Subcutaneous abdominal adipose tissue (tissue), 5 donors: ENCODE data around the gene MED26.
A peak's percentile ranks its signal among the peaks of the same experiment; 100 is the strongest.

Experiments used
- H3K27ac ChIP-seq: one replicate; pipeline ENCODE4 v1.7.0; 2013; ENCODE audit warnings: low read depth, mild to moderate bottlenecking, inconsistent platforms, low read length, moderate library complexity
- H3K27me3 ChIP-seq, 5 donors: one replicate each; pipeline ENCODE4 v1.7.0; 2013; ENCODE audit warnings: low read length in 5 of 5, inconsistent platforms in 1 of 5; ENCODE audit not compliant: control insufficient read depth in 5 of 5, insufficient read depth in 4 of 5
- H3K36me3 ChIP-seq, 5 donors: one replicate each; pipeline ENCODE4 v1.7.0; 2013; ENCODE audit warnings: low read length in 5 of 5; ENCODE audit not compliant: control insufficient read depth in 5 of 5, insufficient read depth in 5 of 5
- H3K4me1 ChIP-seq, 5 donors: one replicate each; pipeline ENCODE4 v1.7.0; 2013; ENCODE audit warnings: low read length in 5 of 5, mild to moderate bottlenecking in 3 of 5, moderate library complexity in 1 of 5; ENCODE audit not compliant: control insufficient read depth in 5 of 5, insufficient read depth in 5 of 5
- H3K4me3 ChIP-seq, 5 donors: one replicate each; pipeline ENCODE4 v1.7.0; 2013; ENCODE audit warnings: low read length in 5 of 5, low read depth in 1 of 5
- H3K9ac ChIP-seq, 5 donors: one replicate each; pipeline ENCODE4 v1.7.0; 2013; ENCODE audit warnings: low read length in 5 of 5, mild to moderate bottlenecking in 4 of 5, moderate library complexity in 3 of 5
- H3K9me3 ChIP-seq, 5 donors: one replicate each; pipeline ENCODE4 v1.7.0; 2013; ENCODE audit warnings: low read length in 5 of 5; ENCODE audit not compliant: control insufficient read depth in 5 of 5
- donor health status: healthy.
- donor health status: healthy.
- donor health status: healthy.
- donor health status: healthy.
- donor health status: healthy.

Gene MED26

GRCh38 chr19:16627928-16628182 lies 149 bp downstream of the MED26 start:
- no peaks in the 10 kb centered on the region for H3K9me3 ChIP-seq
- peak overlapping the region; percentile 81 for H3K27ac ChIP-seq
- H3K4me1 ChIP-seq = peaks cover 13 to 47% (median 35%) of the 10 kb centered on the region in 5 donors
- no peaks in the 10 kb centered on the region for H3K27me3 ChIP-seq
- H3K9ac ChIP-seq = peak overlapping the region in 4 of 5 donors; percentile 95 to 100 (median 98)
- H3K36me3 ChIP-seq = peaks cover 0 to 29% (median 20%) of the 10 kb centered on the region in 5 donors
- peak overlapping the region in 4 of 5 donors; percentile 79 to 94 (median 90) for H3K4me3 ChIP-seq

DNA sequence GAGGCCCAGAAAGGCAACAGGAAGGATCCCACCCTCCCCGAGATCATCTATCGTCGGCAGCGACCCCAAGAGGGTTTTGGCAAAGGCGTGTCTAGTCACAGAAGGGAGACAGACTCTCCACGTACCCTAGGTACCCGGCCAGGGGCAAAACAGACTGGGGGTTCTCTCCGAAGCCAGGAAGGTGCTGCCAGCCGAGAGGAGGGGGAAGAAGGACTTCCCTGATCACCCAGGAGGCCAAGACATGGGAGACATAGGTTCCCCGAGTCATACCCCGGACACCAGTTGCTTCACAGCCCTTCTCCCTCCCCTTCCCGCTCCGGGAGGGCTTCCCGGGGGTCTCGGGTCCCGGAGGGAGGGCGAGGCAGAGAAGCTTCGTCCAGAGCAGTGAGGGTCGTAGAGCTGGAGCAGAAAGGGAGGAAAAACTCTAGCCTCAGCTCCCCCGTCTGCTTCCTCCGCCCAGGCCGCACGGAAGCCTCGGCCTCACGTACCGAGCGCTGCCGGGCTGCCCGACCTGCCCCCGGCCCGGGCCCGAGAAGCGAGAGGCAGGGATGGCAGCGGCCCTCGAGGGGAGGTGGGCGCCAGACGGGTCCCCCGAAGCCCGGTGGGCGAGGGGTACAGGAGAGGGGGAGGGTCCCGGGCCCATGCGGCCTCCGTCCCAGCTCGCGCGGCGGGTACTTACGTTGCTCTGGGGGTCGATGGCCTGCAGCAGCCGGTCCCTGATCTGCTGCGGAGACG lies 644 bp downstream of the MED26 start:
- peaks cover 0 to 25% (median 16%) of the 10 kb centered on the region in 5 donors for H3K36me3 ChIP-seq
- H3K4me3 ChIP-seq = peak overlapping the region; percentile 79 to 94 (median 91)
- peaks cover 13 to 52% (median 38%) of the 10 kb centered on the region in 5 donors for H3K4me1 ChIP-seq
- peak overlapping the region; percentile 78 to 100 (median 96) for H3K9ac ChIP-seq
- H3K27me3 ChIP-seq = no peaks in the 10 kb centered on the region
- peak overlapping the region; percentile 81 for H3K27ac ChIP-seq
- no peaks in the 10 kb centered on the region for H3K9me3 ChIP-seq

- H3K9me3 ChIP-seq = no peaks in the 10 kb centered on the region
- H3K27me3 ChIP-seq = no peaks in the 10 kb centered on the region
- H3K36me3 ChIP-seq = peaks cover 0 to 25% (median 13%) of the 10 kb centered on the region in 5 donors
- H3K9ac ChIP-seq = peak overlapping the region; percentile 78 to 100 (median 96)
- peaks cover 13 to 58% (median 43%) of the 10 kb centered on the region in 5 donors for H3K4me1 ChIP-seq
- peak overlapping the region; percentile 81 for H3K27ac ChIP-seq
- peak overlapping the region; percentile 79 to 94 (median 91) for H3K4me3 ChIP-seq
Measured at GRCh38 chr19:16626796-16627192, 1.2 kb downstream of the MED26 start.

DNA sequence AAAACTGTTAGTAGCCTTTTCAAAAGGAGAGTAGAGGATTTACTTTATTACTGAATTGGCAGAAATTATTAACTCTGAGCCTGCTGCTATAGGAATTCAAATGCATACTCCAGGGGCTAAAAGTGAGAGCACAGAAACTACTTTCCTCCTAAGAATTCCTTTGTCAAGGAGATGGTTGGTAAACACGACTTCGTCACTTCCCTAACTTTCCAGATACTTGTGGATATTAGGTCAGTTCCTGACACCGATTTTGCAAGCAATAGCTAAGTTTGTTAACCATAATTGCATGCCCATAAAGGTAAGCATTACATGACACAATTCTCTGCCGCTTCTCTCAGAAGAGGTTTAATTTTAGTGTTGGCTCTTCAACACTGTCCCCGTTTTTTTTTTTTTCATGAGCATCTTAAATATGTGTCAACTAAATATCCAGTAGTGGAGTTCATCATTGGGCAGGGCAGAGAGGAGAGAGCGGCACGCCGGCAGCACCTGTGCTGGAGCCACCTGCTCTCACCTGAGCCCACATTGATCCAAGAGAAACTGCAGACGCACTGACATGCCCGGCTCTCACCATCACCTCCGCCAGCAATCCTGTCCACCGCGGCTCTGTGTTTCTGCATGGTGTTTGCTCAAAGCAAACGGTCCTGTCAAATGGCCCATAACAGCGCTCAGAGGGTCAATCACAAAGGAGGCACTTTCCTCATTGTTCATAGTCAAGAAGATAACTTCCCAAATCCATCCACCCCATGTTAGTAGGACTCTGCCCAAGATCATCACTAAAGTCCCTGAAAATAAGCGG lies 2.6 kb downstream of the MED26 start:
- no peak overlapping the region for H3K9ac ChIP-seq
- H3K36me3 ChIP-seq = peaks cover 0 to 18% (median 10%) of the 10 kb centered on the region in 5 donors
- peaks cover 22 to 72% (median 58%) of the 10 kb centered on the region in 5 donors for H3K4me1 ChIP-seq
- no peaks in the 10 kb centered on the region for H3K27me3 ChIP-seq
- no peak overlapping the region for H3K27ac ChIP-seq
- no peaks in the 10 kb centered on the region for H3K9me3 ChIP-seq
- no peak overlapping the region for H3K4me3 ChIP-seq

GRCh38 chr19:16624236-16624635 lies 3.8 kb downstream of the MED26 start:
- peaks cover 21 to 78% (median 62%) of the 10 kb centered on the region in 5 donors for H3K4me1 ChIP-seq
- no peak overlapping the region for H3K27ac ChIP-seq
- no peaks in the 10 kb centered on the region for H3K27me3 ChIP-seq
- no peak overlapping the region for H3K9ac ChIP-seq
- no peaks in the 10 kb centered on the region for H3K9me3 ChIP-seq
- peaks cover 0 to 18% (median 8%) of the 10 kb centered on the region in 5 donors for H3K36me3 ChIP-seq
- no peak overlapping the region for H3K4me3 ChIP-seq

DNA sequence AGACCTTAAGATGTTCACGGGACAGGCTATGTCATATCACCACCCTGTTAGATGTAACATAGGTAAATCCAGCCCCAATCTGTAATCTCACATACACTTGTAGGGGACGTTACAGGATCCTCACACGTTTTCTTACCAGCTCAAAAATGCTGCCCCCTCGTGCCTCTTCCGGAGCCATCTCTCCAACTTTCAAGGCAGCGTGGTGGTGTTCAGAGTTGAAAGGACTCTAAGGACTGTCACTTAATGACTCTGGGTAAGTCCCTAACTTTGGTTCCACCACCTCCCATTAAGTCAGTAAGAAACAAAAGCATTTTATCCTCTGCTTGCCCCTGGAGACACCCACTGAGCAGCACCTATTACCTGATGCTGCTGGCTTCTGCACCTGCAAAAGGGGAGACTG lies 4.4 kb downstream of the MED26 start:
- H3K4me3 ChIP-seq = no peak overlapping the region
- H3K36me3 ChIP-seq = peaks cover 0 to 18% (median 8%) of the 10 kb centered on the region in 5 donors
- no peak overlapping the region for H3K9ac ChIP-seq
- no peaks in the 10 kb centered on the region for H3K27me3 ChIP-seq
- H3K4me1 ChIP-seq = peaks cover 19 to 80% (median 65%) of the 10 kb centered on the region in 5 donors
- no peaks in the 10 kb centered on the region for H3K9me3 ChIP-seq
- H3K27ac ChIP-seq = no peak overlapping the region

- no peak overlapping the region for H3K4me3 ChIP-seq
- H3K27me3 ChIP-seq = no peaks in the 10 kb centered on the region
- H3K4me1 ChIP-seq = peaks cover 19 to 85% (median 70%) of the 10 kb centered on the region in 5 donors
- no peak overlapping the region for H3K27ac ChIP-seq
- peak overlapping the region in 1 of 5 donors; percentile 17 for H3K9ac ChIP-seq
- H3K9me3 ChIP-seq = no peaks in the 10 kb centered on the region
- H3K36me3 ChIP-seq = peaks cover 0 to 18% (median 8%) of the 10 kb centered on the region in 5 donors
Measured at GRCh38 chr19:16623066-16623465, 4.9 kb downstream of the MED26 start.

DNA sequence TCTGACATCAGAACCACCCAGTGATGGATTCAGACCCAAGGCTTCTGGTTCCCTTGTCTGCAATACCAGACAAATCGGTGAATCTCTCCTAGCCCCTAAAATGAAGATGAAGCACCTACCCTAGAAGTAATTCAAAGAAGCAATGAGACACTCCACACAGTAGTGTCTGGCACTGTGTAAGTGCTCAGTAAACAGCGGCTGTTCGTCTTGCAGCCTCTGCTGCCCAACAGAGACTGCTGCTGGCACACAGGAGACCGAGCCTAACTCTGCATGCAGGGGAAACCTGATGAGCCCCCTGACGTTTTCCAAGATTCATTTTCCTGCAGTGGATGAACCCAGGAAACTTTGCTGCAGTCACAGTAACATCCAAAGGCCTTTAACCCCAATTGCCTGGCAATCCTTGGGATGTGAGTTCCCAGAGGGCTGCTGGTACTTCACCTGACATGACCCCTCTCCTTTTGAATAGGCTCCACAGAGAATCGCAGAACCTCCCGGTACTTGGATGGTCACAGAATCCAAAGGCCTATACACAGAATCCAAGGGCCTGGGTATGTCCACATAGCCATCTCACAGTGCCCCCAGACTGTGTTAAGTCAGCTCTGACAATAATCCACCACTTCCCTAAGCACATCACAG lies 6.7 kb downstream of the MED26 start:
- Histone ChIP-seq H3K27me3 (no peaks in the 10 kb centered on the region), H3K4me3 (no peak overlapping the region), H3K9ac (no peak overlapping the region), H3K36me3 (peaks cover 0 to 18% (median 8%) of the 10 kb centered on the region in 5 donors), H3K9me3 (no peaks in the 10 kb centered on the region), H3K4me1 (peaks cover 16 to 73% (median 61%) of the 10 kb centered on the region in 5 donors), H3K27ac (peak overlapping the region; percentile 22)

DNA sequence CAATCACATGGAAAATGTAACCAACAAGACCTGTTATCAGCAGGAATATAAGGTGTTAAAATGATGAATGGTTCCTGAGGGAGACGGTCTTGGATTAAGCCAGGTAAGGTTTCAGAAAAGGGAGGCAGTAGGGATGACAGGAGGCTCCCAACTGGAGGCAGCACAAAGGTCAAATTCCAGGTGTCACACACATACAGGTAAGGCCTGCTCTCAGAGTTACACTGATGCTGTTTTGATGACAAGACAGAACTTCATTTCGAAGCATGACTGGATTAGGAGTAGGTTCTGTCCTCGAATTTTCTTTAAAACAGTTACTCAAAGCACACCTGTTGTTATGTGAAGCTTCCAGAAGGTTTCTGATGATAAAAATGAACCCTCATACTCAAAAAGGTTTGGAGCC lies 7.4 kb downstream of the MED26 start:
- Histone ChIP-seq H3K27ac (peak overlapping the region; percentile 12), H3K4me3 (no peak overlapping the region), H3K36me3 (peaks cover 0 to 18% (median 8%) of the 10 kb centered on the region in 5 donors), H3K9me3 (no peaks in the 10 kb centered on the region), H3K9ac (no peak overlapping the region), H3K4me1 (peaks cover 12 to 67% (median 54%) of the 10 kb centered on the region in 5 donors), H3K27me3 (no peaks in the 10 kb centered on the region)
